ENCODE measurements around the gene CTNNA1.
A peak's percentile ranks its signal among the peaks of the same experiment; 100 is the strongest.
"Not testable (repeated sequence)": the region's sequence is repeated elsewhere in the genome, so short reads cannot be mapped to it uniquely, and the experiment has no call there.

CTNNA1 gene

DNA sequence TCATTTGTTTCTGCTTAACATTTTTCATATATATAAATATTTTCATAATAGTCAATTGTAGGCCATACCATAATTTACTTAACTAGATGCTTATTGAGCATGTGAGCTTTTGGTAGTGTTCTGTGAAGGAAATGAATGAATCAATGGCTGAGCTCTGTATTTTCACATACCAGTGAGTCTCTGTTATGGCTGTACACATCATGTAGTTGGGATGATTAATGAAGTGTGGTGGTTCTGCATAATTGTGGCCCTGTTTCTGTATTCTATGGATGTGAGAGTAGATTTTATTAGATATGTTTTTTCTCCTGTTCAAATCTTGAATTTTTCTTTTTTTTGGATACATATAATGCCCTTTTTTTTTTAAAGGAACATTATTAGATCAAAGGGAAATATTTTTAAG is 56.2 kb downstream of the CTNNA1 start:
- no peak for DNase-seq (ENCODE audit: low spot score)

DNA sequence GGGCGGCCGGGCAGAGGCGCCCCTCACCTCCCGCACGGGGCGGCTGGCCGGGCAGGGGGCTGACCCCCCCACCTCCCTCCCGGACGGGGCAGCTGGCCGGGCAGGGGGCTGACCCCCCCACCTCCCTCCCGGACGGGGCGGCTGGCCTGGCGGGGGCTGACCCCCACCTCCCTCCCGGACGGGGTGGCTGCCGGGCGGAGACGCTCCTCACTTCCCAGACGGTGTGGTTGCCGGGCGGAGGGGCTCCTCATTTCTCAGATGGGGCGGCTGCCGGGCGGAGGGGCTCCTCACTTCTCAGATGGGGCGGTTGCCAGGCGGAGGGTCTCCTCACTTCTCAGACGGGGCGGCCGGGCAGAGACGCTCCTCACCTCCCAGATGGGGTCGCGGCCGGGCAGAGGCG is 57.6 kb downstream of the CTNNA1 start:
- DNase-seq (ENCODE audit: low spot score), result not testable (repeated sequence)

DNA sequence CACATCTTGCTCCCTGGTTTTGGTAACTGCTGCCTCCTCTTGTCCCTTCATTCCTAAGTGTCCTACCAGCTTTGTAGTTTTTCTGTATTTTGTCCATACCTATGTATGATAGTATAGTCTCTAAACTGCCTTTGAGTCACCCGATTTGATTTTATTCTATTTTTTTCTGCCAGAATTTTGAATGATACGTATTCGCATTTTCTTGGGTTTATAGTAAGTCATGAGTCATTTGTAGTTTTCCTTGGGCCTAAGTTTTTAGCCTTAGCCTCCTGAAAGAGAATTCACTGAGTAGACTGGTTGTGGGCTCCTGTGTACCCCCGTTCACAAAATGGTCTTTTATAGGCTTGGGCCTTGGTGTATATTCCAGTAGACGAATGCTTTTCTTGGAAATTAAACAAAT is 62.3 kb downstream of the CTNNA1 start:
- DNase-seq (ENCODE audit: low spot score), result no peak

DNA sequence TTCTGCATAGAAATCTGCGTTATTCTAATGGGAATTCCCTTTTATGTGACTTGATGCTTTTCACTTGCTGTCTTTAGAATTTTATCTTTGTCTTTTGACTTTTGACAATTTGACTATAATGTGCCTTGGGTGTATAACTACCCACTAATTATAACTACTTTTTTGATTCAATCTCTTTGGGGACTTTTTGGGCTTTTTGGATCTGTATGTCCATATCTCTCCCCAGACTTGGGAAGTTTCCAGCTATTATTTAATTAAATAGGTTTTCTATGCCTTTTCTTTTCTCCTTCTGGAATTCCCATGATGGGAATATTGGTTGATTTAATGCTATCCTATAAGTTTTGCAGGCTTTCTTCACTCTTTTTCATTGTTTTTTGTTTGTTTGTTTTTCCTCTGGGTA is 64.0 kb downstream of the CTNNA1 start:
- no peak for DNase-seq (ENCODE audit: low spot score)

DNA sequence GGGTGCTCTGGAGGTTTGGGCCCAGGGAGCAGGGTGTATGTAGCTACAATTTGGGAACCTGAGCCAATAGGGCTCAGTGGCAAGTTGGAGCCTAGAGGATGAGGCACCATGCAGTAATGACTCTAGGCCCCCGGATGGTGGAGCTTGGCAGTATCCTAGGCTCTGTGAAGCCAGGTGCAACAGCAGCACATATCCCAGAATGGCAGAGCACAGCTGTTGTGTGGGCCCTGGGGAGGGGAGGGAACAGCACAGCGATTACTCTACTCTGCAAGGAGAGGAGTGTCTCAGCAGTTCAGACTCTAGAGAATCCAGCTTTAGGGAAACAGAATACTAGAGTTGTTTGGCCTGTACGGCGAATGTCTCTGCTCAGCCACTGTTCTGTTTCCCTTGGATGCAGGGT is 65.9 kb downstream of the CTNNA1 start:
- peak; percentile 20 for DNase-seq (ENCODE audit: low spot score)

DNA sequence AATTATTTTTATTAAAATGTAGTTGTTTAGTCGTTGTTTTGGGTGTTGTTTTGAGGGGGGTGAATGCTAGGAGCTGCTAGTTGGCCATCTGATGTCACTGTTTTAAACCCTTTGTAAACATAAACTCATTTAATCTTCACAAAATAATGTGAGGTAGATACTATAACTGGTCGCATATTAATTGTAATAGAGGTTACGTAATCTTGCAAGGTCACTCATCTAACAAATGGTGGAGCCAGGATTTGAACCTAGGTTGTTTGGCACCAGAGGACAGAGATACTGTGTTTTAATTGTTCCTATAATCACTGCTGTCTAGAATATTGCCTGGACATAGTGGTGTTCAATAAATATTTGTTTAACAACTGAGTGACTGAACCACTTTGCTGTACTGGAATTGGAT is 67.5 kb downstream of the CTNNA1 start:
- no peak for DNase-seq (ENCODE audit: low spot score)

DNA sequence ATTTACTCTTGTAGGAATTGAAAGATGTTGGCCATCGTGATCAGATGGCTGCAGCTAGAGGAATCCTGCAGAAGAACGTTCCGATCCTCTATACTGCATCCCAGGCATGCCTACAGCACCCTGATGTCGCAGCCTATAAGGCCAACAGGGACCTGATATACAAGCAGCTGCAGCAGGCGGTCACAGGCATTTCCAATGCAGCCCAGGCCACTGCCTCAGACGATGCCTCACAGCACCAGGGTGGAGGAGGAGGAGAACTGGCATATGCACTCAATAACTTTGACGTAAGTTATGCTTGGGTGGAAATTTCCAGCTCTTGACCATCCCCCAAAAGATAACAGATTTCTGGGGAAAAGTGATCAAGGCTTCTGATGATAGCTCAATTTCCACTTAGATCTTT is 71.3 kb downstream of the CTNNA1 start:
- no peak for DNase-seq (ENCODE audit: low spot score)

DNA sequence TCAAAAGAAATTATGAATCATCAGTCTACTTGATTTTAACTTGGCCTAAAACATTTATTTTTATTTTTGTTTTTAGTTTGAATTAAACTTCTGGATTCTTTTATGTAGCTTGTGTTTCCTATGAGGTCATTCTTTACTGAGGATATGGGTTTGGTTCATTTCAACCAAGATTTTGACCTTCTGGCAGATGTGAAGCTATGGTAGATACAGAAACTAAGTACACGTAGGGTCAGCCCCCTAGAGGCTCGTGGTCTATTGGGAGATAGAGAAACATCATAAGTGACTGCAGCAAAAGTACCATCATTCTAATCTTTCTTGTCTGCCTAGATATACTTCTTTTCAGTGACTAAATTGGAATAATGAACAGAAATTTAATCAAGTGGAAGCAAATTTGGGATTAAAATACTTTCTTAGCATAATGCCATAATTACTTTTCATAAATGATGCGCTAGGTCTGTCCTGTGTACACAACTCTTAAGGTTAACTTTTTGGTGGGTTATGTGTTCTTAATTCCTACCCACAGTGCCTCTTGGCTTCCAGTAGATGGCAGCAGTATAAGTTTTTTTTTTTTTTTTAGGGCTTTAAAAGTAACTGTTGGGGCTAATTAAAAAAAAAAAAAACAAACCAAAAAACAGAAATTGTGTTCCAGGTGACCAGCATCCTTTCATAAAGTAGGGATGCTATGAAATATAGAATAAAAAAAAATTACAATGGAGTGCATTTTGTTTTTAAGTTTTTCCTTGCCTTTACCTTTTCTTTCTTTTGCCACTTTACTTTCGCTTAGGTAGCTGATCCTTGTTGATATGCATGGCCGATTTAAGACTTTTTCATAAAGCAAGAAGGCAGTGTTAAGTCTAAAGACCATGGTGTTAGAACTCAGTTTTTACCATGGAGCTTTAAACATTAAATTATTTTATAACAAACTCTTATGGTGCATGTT is 72.0 kb downstream of the CTNNA1 start:
- no peak for DNase-seq (ENCODE audit: low spot score)

DNA sequence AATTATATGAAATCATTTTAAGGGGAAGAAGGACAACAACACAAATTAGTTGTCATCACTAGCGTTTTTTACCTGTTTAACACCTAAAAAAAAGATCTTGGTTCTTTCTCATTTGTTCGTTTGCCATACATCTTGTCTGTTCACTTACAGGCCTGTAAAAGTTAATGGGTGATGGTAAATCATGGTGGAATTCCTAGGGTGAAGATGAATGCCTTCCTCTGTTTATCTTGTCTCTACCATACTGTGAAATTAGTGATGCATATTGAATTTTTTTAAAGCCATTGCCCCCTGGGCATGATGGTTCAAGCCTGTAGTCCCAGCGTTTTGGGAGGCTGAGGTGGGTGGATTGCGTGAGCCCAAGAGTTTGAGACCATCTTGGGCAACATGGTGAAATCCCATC is 75.3 kb downstream of the CTNNA1 start:
- DNase-seq (ENCODE audit: low spot score), result no peak

DNA sequence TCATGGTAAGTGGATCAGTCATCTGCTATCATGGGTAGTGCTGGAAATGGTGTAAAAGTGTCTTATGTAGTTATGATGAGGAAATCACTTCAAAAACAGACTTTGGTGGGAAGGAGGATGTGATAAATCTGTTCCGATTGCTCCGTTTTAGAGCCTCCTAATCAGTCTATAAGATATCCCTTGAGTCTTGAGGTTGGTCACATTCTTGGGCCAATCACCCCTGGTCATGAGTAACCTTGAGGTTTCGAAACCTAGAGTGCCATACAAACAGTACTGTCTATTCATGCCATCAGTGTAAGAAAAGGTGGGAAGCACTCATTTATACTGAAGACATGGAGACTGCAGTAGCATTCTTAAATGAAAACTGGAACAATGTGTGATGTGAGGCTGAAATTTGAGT is 76.1 kb downstream of the CTNNA1 start:
- DNase-seq (ENCODE audit: low spot score), result no peak

DNA sequence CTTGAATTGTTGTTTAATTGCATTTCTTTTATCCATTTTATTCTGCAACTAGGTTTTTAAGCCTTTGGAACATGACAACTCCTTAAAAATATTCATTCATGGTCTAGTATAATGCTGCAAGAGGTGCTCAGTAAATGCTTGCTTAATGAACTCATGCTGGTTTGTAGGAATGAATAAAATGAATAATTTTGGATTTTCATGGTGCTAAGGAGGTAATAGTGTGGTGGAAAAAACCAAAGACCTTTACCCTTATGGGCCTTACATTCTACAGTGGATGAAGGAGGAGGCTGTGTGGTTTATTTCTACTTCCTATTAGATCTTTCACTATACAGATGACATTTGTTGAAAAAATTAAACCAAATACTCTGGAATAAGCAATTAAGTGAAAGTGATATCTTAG is 78.5 kb downstream of the CTNNA1 start:
- no peak for DNase-seq (ENCODE audit: low spot score)

DNA sequence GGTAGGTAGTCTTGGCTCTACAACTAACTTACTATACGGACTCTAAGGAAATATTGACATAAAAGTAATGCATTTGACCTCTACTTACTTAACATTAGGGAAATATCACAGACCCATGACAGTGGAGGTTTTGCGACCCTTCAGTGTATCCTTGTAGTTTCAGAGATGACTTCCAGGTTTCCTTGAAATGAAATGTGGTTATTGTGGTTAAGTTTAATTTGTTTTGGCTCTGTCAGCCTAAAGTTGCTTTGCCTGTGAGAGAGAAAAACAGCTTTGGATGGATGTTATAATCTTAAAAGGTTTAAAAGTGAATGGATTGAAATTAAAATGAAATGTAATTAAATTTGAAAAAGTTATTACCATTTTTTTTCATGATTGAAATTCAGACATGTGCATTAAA is 79.0 kb downstream of the CTNNA1 start:
- DNase-seq (ENCODE audit: low spot score), result no peak

DNA sequence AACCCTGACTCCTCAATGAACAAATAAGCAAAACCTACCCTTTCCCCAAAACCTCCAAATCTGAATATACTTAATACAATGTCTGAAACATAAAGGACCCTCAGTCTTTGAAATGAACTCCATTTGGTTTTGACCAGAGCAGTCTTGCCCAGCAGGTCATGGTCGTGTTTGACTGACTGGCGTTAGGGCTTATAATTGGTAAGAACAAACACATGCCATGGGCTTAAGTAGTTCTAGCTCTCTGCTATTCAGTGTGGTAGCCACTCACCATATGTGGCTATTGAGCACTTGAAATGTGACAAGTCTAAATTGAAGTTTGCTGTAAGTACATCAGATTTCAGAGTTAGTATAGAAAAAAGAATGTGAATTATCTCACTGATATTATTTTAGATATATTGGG is 79.9 kb downstream of the CTNNA1 start:
- no peak for DNase-seq (ENCODE audit: low spot score)

DNA sequence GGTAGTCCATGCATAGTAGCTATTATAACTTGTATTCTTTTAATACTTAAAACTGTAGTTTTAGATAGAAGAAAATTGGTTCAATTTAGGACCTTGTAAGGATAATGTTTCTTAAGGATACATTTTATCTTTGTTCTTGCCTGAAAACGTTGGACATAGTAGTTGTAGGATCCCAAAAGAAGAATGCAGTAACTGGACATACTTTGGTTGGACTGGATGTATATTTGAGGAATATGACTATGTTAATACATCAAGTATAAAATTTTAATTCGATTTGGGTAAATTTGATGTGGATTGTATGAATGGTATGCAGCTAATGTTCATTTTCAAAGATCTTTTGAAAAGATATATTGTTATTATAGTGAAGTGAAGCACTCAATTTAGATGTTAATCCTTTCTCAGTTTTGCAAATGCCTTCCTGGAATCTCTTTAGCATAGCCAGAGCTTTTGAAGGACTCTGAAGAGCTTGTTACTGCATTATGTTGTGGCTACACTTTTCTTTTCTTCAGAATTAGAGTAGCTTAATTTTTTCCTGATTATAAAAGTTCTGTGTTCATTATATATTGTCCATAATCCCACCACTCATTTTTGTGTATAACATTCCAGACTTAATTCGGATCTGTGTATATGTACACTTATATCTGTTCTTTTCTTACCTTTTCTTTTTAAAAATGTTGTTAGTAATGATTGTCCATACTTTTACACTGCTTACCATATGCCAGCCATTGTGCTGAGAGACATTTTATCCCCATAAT is 80.7 kb downstream of the CTNNA1 start:
- DNase-seq (ENCODE audit: low spot score), result no peak

DNA sequence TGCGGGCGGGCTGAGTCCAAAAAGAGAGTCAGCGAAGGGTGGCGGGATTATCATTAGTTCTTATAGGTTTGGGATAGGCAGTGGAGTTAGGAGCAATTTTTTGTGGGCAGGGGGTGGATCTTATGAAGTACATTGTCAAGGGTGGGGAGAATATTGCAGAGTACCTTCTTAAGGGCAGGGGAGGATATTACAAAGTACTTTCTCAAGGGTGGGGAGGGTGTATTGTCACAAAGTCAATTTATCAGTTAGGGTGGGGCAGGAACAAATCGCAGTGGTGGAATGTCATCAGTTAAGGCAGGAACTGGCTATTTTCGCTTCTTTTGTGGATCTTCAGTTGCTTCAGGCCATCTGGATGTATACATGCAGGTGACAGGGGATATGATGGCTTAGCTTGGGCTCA is 81.6 kb downstream of the CTNNA1 start:
- not testable (repeated sequence) for DNase-seq (ENCODE audit: low spot score)

DNA sequence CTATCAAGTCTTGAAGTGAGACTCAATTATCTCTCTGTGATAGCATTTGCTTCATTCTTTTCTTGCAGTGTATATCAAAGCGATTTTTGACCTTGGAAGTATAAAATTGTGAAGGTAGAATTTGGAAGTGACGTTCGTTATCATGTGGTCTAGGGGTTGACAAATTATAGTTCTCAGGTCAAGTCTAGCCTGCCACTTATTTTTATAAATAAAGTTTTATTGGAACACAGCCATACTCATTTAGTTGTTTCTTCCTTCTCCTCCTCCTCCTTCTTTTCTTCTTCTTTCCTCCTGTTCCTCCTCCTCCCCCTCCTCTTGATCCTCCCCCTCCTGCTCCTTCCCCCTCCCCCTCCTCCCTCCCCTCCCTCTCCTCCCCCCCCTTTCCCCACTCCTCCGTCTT is 83.9 kb downstream of the CTNNA1 start:
- no peak for DNase-seq (ENCODE audit: low spot score)

DNA sequence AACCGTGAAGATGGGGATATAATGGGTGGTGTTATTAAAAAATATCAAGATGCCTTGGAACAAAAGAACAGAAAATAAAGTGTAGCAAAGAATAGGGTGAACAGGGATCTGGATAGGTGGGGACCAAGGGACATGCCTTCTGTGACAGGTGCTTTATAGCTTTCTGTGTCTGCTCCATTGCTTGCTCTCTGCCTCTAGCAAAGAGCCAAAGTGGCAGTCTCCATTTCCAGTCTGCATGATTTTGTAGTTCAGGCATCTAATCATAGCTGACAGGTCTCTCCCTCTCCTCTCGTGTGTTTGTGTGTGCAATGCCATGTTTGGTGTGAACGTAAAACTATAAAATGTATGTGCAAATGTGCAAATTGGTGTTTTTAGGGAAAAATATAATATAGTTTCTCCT is 86.9 kb downstream of the CTNNA1 start:
- DNase-seq (ENCODE audit: low spot score), result no peak

DNA sequence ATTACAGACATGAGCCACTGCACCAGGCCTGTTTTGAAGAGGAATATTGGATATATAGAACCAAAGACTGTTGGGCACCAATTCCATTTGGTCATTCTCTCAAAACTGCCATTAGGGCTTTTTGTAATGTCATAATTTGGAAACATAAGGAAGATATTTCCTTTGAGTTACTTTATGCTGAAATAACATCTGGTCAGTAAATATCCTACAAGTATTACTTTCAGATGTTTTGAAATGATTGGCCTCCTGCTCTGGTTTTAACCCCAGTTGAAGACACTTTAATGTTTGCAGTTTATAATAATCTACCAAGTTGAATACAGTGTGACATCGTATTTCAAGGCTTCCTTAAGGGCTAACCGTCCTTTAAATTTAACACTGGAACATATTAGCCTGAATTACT is 88.3 kb downstream of the CTNNA1 start:
- DNase-seq (ENCODE audit: low spot score), result no peak

DNA sequence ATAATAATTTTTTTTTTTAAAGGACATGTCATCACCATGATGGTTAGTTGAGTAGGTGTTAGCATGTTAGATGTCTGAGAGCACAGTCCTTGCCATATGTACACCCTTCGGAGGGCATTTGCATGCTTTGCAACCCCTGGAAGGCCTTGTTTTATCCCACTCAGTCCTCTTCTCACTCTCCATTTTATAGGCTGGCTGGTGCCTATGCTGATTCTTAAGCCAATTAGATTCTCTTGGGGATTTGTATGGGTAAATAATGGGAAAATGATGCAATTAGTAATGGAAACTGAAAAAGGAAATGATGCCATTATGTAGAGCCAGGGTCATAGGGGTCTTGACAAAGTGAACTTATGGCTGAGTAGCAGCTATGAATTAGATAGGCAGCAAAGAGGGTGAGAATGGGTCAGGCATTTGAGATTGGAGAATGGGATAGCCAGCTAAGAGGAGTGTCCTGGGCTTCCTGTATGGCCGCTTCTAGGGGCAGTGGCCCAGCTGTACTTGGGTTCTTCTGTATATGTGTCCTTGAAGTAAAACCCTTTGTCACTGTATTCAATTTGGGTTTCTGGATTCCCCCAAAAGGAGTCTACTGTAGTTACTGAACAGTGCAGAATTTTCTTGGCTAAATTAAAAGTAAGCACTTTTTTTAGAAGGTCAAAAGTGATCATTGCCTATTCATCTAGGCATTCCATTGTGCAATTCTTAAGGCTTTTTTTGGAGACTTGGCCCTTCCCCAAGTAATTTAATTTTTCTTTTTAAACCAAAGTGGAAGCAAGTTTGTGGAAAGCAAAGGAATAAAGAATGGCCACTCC is 90.3 kb downstream of the CTNNA1 start:
- no peak for DNase-seq (ENCODE audit: low spot score)

DNA sequence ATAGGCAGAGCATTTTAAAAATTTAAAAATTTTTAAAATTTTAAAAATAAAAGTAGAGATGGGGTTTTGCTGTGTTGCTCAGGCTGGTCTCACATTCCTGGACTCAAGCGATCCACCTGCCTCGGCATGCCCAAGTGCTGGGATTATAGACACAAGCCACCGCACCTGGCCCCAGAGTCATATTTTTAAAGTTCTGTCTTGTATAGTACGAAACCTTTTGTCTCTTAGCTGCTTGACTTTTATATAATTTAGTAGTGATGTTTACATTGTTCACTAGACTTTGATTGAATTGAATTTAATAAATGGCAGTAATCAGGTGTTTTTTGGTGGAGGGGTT is 90.9 kb downstream of the CTNNA1 start:
- no peak for DNase-seq (ENCODE audit: low spot score)

DNA sequence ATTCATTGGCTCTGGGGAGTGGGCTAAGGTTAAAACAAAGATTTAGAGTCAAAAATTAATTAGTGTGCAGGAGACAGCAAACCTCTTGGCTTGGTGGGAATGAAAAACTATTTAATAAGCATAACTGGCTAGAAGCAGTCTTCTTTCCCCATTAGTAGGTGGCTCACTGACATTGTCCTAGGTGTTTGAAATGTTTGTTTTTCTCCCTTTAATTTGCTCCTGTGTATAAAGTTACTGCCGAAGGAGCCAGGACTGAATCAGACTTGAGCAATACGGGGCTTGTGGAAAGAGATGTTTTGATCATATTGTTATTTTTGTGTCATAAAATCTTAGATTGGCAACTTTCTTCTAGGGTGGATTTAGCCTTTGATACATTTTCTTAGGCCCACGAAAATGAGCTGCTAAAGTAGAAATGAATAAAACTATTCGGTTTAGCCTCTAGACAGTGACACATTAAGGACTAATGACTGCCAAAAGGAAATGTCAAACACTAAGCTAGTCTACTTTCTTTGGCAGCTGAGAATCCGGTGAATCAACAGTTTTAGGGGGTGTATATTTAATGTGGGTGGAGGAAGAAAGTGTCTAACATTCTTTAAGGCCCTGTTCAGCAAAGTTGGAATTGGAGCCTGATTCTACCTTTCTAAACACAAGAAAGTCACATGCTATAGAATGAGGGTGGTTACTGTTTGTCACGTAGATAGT is 91.7 kb downstream of the CTNNA1 start:
- DNase-seq (ENCODE audit: low spot score), result no peak

DNA sequence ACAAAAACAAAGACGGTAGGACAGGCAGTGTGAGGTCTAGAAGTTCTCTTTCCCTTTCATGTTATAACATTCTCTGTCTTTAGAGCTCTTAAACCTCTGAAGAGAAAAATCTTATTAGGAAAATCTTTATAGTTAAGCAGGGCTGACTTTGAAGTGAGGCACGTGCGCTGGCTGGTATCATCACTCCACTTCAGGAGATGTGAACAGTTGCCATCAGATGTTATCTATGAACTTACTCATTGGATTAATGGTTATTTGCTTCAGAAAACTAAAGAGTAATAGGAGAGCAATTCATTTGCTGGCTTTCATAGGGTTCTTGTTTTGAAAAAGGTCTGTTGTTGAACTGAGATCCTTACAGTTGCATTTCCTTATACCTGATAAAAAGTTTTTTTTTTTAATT is 96.2 kb downstream of the CTNNA1 start:
- DNase-seq (ENCODE audit: low spot score), result no peak

Measured in iPS-NIHi11 (cell line).